ENCODE measurements around the gene COX19. TPM values are rescaled to one million over a fixed set of nuclear protein-coding genes. Genes with fewer than 3 reads are reported as not detected.

COX19 gene
- total and polyA plus RNA-seq, 2 experiments from 2014 or later: 11.7 to 12.6 TPM

- no peaks in the 10 kb centered on the region for H3K36me3 Mint-ChIP-seq (ENCODE audit: low read depth)
- H3K4me1 Mint-ChIP-seq: no peaks in the 10 kb centered on the region; the same call in 1 of the 3 replicates
- H3K27ac Mint-ChIP-seq: no peak overlapping the region
- DNase-seq (ENCODE audit: low spot score): no peak
- Histone ChIP-seq H3K36me3 (ENCODE audit: insufficient read depth) (no peaks in the 10 kb centered on the region), H3F3A (replicated peaks; ENCODE audit: low read depth) (no peaks in the 10 kb centered on the region), H3K27ac (ENCODE audit: low read depth) (no peak overlapping the region), H4K20me1 (replicated peaks; ENCODE audit: insufficient read depth) (no peaks in the 10 kb centered on the region), H3K4me2 (no peak overlapping the region), H3K79me2 (replicated peaks; ENCODE audit: insufficient read depth) (no peaks in the 10 kb centered on the region), H3K27me3 (ENCODE audit: insufficient read depth) (no peaks in the 10 kb centered on the region), H3K9me2 (ENCODE audit: insufficient read depth) (no peaks in the 10 kb centered on the region), H3K4me3 (no peak overlapping the region), H2AFZ (no peak overlapping the region), H3K4me1 (ENCODE audit: insufficient read depth) (no peaks in the 10 kb centered on the region)
- H3K9me3 Mint-ChIP-seq: no peaks in the 10 kb centered on the region
- H3K27me3 Mint-ChIP-seq (ENCODE audit: insufficient read depth, low read depth, poor library complexity): peaks cover 12% of the 10 kb centered on the region
- ATAC-seq: no peak
- H3K4me3 Mint-ChIP-seq: no peak overlapping the region
- TF ChIP-seq EZH2 (IDR thresholded peaks at IDR 0.05; ENCODE audit: low read depth, unreplicated experiment) (no peak), CREB1 (CRISPR knock-in tag; IDR thresholded peaks at IDR 0.05; ENCODE audit: low read depth) (no peak)
These were observed 56.8 kb downstream of the COX19 start for GRCh38 chr7:918441-919113.

DNA sequence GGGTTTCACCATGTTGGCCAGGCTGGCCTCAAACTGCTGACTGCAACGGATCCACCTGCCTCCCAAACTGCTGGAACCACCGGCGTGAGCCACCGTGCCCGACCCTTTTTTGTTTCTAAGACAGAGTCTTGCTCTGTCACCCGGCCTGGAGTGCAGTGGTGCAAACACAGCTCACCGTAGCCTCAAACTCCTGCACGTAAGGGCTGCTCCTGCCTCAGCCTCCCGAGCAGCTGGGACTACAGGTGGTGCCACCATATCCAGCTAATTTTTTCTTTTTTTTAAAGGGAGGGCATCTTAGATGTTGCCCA lies 57.3 kb downstream of the COX19 start:
- no peak overlapping the region for H2AFZ ChIP-seq
- peaks cover 16% of the 10 kb centered on the region for H3K27me3 Mint-ChIP-seq (ENCODE audit: insufficient read depth, low read depth, poor library complexity)
- no peak overlapping the region for H3K27ac ChIP-seq (ENCODE audit: low read depth)
- H3K9me2 ChIP-seq (ENCODE audit: insufficient read depth): no peaks in the 10 kb centered on the region
- H3K36me3 Mint-ChIP-seq (ENCODE audit: low read depth): no peaks in the 10 kb centered on the region
- H4K20me1 ChIP-seq (replicated peaks; ENCODE audit: insufficient read depth): no peaks in the 10 kb centered on the region
- DNase-seq (ENCODE audit: low spot score): no peak
- H3K27me3 ChIP-seq (ENCODE audit: insufficient read depth): no peaks in the 10 kb centered on the region
- no peak for ATAC-seq
- no peaks in the 10 kb centered on the region; the same call in 1 of the 3 replicates for H3K4me1 Mint-ChIP-seq
- no peak overlapping the region for H3K4me3 Mint-ChIP-seq
- H3K4me1 ChIP-seq (ENCODE audit: insufficient read depth): no peaks in the 10 kb centered on the region
- no peak overlapping the region for H3K27ac Mint-ChIP-seq
- H3K79me2 ChIP-seq (replicated peaks; ENCODE audit: insufficient read depth): no peaks in the 10 kb centered on the region
- no peaks in the 10 kb centered on the region for H3K36me3 ChIP-seq (ENCODE audit: insufficient read depth)
- H3F3A ChIP-seq (replicated peaks; ENCODE audit: low read depth): no peaks in the 10 kb centered on the region
- H3K4me2 ChIP-seq: no peak overlapping the region
- H3K9me3 Mint-ChIP-seq: no peaks in the 10 kb centered on the region
- no peak overlapping the region for H3K4me3 ChIP-seq
- TF ChIP-seq POLR2AphosphoS5 (IDR thresholded peaks at IDR 0.05; ENCODE audit: low read depth): no peak
- TF ChIP-seq, protein P1, sequence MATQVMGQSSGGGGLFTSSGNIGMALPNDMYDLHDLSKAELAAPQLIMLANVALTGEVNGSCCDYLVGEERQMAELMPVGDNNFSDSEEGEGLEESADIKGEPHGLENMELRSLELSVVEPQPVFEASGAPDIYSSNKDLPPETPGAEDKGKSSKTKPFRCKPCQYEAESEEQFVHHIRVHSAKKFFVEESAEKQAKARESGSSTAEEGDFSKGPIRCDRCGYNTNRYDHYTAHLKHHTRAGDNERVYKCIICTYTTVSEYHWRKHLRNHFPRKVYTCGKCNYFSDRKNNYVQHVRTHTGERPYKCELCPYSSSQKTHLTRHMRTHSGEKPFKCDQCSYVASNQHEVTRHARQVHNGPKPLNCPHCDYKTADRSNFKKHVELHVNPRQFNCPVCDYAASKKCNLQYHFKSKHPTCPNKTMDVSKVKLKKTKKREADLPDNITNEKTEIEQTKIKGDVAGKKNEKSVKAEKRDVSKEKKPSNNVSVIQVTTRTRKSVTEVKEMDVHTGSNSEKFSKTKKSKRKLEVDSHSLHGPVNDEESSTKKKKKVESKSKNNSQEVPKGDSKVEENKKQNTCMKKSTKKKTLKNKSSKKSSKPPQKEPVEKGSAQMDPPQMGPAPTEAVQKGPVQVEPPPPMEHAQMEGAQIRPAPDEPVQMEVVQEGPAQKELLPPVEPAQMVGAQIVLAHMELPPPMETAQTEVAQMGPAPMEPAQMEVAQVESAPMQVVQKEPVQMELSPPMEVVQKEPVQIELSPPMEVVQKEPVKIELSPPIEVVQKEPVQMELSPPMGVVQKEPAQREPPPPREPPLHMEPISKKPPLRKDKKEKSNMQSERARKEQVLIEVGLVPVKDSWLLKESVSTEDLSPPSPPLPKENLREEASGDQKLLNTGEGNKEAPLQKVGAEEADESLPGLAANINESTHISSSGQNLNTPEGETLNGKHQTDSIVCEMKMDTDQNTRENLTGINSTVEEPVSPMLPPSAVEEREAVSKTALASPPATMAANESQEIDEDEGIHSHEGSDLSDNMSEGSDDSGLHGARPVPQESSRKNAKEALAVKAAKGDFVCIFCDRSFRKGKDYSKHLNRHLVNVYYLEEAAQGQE (IDR thresholded peaks at IDR 0.05; ENCODE audit: unreplicated experiment): no peak
- no peak for TF ChIP-seq CREB1 (CRISPR knock-in tag; IDR thresholded peaks at IDR 0.05; ENCODE audit: low read depth)
- TF ChIP-seq JUNB (IDR thresholded peaks at IDR 0.05; ENCODE audit: unreplicated experiment): no peak
- TF ChIP-seq, protein P2, sequence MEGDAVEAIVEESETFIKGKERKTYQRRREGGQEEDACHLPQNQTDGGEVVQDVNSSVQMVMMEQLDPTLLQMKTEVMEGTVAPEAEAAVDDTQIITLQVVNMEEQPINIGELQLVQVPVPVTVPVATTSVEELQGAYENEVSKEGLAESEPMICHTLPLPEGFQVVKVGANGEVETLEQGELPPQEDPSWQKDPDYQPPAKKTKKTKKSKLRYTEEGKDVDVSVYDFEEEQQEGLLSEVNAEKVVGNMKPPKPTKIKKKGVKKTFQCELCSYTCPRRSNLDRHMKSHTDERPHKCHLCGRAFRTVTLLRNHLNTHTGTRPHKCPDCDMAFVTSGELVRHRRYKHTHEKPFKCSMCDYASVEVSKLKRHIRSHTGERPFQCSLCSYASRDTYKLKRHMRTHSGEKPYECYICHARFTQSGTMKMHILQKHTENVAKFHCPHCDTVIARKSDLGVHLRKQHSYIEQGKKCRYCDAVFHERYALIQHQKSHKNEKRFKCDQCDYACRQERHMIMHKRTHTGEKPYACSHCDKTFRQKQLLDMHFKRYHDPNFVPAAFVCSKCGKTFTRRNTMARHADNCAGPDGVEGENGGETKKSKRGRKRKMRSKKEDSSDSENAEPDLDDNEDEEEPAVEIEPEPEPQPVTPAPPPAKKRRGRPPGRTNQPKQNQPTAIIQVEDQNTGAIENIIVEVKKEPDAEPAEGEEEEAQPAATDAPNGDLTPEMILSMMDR (conservative IDR thresholded peaks at IDR 0.05; ENCODE audit: low read depth in 2 of 2): no peak
- TF ChIP-seq, protein P3, sequence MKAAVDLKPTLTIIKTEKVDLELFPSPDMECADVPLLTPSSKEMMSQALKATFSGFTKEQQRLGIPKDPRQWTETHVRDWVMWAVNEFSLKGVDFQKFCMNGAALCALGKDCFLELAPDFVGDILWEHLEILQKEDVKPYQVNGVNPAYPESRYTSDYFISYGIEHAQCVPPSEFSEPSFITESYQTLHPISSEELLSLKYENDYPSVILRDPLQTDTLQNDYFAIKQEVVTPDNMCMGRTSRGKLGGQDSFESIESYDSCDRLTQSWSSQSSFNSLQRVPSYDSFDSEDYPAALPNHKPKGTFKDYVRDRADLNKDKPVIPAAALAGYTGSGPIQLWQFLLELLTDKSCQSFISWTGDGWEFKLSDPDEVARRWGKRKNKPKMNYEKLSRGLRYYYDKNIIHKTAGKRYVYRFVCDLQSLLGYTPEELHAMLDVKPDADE (IDR thresholded peaks at IDR 0.05): no peak
- no peak for TF ChIP-seq ZNF114 (CRISPR knock-in tag; IDR thresholded peaks at IDR 0.05)
- TF ChIP-seq EZH2phosphoT487 (IDR thresholded peaks at IDR 0.05; ENCODE audit: unreplicated experiment): no peak
- no peak for TF ChIP-seq NANOG (IDR thresholded peaks at IDR 0.05; ENCODE audit: borderline replicate concordance)
